KOPT-K1 (cell line): Measurements from ENCODE around the gene POLH.
"Not testable (repeated sequence)": the region's sequence is repeated elsewhere in the genome, so short reads cannot be mapped to it uniquely, and the experiment has no call there.

Experiments
- H3K27ac ChIP-seq: fragments of 200-600 bp; sonication (generic); 2 replicates; pipeline ENCODE4 v1.5.1; 2016; ENCODE audit warnings: antibody characterized with exemption, mild to moderate bottlenecking, low read depth, low read length; ENCODE audit not compliant: poor library complexity, severe bottlenecking
- H3K36me3 ChIP-seq: fragments of 200-600 bp; sonication (generic); 2 replicates; pipeline ENCODE4 v1.5.1; 2017; ENCODE audit warnings: antibody characterized with exemption, mild to moderate bottlenecking, low read length, moderate library complexity; ENCODE audit not compliant: insufficient read depth
- H3K9me3 ChIP-seq: fragments of 200-600 bp; sonication (generic); 2 replicates; pipeline ENCODE4 v1.5.1; 2017; ENCODE audit warnings: antibody characterized with exemption, low read length, mild to moderate bottlenecking; ENCODE audit not compliant: insufficient read depth, poor library complexity, severe bottlenecking

Gene POLH

DNA sequence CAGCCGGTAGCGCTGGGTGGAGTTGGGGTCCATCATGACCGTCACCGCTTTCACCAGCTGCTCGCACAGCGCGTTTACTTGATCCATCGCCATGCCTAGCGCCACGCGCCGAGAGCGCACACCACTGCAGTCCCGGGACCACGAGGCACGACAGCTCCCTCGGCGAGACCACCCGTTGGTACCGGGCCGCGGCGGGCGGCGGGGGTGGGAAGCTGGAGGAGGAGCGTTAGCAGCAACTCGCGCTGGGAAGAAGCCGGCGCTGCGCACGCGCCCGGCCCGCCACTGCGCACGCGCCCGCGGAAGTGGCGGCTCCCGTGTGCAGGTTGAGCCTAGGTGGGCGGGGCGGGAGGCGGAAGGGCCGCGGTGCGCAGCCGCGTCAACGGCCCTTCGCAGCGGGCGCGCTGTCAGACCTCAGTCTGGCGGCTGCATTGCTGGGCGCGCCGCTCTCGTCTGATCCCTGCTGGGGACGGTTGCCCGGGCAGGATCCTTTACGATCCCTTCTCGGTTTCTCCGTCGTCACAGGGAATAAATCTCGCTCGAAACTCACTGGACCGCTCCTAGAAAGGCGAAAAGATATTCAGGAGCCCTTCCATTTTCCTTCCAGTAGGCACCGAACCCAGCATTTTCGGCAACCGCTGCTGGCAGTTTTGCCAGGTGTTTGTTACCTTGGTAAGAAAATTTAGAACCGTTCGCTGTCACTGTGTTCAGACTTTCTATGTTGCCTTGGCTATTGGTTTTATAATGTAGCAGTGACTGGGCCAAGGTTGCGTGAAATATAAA is at the start of gene POLH, which contains the start of gene XPO5:
POLH (plus strand) TSS at position 414 of the 780 bp plus-strand sequence. CDS start 6,135 bp downstream, outside the sequence.
XPO5 (minus strand) TSS at position 267 of the 780 bp plus-strand sequence; CDS start at position 93, 174 bp downstream.
- Histone ChIP-seq H3K9me3 (no peaks in the 10 kb centered on the region), H3K27ac (peak within 1 kb of the TSS; percentile 86), H3K36me3 (peaks cover 34% of the 10 kb centered on the region)

DNA sequence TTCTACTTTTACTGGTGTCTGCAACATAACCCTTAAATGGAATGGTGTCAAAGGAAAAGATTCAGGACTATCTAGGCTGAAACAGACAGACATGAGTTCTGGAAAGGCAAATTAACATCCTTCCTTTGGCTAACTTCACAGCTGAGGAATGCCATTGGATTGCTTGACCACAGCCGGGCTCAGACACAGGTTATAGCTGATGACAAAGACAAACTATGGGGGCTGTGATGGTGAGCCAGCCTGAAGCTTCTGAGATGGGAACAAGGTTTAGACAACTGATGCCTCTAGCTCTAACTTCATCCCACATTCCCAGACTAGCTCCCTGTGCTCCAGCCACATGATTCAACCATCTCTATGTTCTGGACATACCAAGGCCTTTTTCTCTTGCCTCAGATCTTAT is 43.8 kb upstream of the POLH start:
- H3K36me3 ChIP-seq = peaks cover 99% of the 10 kb centered on the region
- no peak overlapping the region for H3K27ac ChIP-seq
- H3K9me3 ChIP-seq = no peaks in the 10 kb centered on the region

- H3K27ac ChIP-seq, H3K9me3 ChIP-seq: not testable (repeated sequence)
- H3K36me3 ChIP-seq = peaks cover 99% of the 10 kb centered on the region
Measured at GRCh38 chr6:43538986-43539385, 37.0 kb upstream of the POLH start.

DNA sequence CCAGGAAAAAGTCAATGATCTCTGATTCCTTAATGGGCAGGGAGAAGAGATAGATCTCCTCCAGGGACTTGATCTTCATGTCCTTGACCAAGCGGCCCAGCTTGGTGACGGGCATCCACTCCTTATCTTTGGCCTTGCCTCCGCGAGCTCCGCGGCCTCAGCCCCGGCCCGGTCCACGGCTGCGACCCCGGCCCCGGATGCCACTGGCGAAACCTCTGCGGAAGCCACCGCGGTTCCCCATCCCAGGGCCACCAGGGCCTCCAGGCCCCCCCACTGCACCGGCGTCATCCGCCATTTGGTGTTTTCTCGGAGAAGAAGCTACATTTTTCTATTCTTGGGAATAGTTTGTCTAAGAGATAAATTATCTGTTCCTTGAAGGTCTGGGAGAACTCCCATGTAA is 36.6 kb upstream of the POLH start:
- H3K27ac ChIP-seq, H3K9me3 ChIP-seq: not testable (repeated sequence)
- H3K36me3 ChIP-seq = peaks cover 99% of the 10 kb centered on the region

DNA sequence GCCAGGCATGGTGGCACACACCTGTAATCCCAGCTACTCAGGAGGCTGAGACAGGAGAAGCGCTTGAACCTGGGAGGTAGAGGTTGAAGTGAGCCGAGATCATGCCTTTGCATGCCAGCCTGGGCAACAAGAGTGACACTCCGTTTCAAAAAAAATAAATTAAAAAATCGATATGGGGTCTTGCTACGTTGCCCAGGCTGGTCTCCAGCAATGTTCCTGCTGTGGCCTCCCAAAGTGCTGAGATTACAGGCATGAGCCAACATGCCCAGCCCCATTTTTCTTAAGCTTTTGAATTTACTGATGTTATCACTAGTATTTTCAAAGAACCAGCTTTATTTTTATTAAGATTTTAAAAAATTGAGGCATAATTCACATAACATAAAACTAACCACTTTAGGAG is 35.5 kb upstream of the POLH start:
- Histone ChIP-seq H3K27ac (no peak overlapping the region), H3K36me3 (peaks cover 98% of the 10 kb centered on the region), H3K9me3 (no peaks in the 10 kb centered on the region)

DNA sequence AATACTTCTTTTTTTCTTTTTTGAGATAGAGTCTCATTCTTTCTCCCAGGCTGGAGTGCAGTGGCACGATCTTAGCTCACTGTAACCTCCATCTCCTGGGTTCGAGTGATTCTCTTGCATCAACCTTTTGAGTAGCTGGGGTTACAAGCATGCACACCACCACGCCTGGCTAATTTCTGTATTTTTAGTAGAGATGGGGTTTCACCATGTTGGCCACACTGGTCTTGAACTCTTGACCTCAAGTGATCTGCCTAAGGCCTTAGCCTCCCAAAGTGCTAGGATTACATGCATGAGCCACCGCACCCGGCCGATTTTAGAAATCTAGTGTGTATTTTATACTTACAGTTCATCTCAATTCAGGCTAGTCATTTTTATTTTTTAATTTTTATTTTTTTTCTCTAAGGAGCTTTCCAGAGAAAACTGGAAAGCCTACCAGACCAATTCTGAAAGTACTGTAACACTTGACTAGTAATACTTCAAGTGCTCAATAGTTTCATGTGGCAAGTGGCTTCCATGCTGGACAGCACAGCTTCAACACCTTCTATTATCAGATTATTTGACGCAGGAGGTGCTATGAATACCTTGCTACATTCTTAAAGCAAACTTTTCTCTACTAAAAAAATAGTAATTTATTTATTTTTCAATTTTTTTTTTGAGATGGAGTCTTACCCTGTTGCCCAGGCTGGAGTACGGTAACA is 34.1 kb upstream of the POLH start:
- Histone ChIP-seq H3K9me3 (no peaks in the 10 kb centered on the region), H3K27ac (no peak overlapping the region), H3K36me3 (peaks cover 99% of the 10 kb centered on the region)

DNA sequence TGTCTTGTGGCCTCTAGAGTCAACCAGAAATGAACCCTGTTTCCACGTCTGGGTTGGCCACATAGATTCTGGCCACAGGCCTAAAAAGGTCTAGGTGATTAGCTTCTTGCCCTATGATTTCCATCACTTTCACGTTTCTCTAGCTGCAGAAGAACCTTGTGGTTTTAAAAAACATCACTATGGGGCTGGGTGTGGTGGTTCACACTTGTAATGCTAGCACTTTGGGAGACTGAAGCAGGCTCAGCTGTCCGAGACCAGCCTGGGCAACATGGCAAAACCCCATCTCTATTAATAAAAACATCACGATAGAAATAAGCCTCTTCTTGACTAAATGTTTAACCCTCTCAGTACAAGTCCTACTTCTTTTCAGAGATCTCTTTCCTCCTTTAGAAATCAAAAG is 31.5 kb upstream of the POLH start:
- no peak overlapping the region for H3K27ac ChIP-seq
- no peaks in the 10 kb centered on the region for H3K9me3 ChIP-seq
- peaks cover 99% of the 10 kb centered on the region for H3K36me3 ChIP-seq

- Histone ChIP-seq H3K27ac (no peak overlapping the region), H3K9me3 (no peaks in the 10 kb centered on the region), H3K36me3 (peaks cover 99% of the 10 kb centered on the region)
Measured at GRCh38 chr6:43547222-43547621, 28.8 kb upstream of the POLH start.

DNA sequence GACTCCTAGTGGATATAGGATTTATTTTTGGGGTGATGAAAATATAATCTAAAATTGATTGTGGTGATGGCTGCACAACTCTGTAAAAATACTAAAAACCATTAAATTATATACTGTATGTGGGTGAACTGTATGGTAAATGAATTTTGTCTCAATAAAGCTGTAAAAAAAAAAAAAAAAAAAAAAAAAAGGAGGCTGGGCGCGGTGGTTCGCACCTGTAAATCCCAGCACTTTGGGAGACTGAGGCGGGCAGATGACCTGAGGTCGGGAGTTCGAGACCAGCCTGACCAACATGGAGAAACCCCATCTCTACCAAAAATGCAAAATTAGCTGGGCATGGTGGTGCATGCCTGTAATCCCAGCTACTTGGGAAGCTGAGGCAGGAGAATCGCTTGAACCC is 18.4 kb upstream of the POLH start:
- H3K9me3 ChIP-seq = not testable (repeated sequence)

GRCh38 chr6:43559328-43559727 is 16.7 kb upstream of the POLH start:
- Histone ChIP-seq H3K36me3 (peaks cover 100% of the 10 kb centered on the region), H3K9me3 (no peaks in the 10 kb centered on the region), H3K27ac (no peak overlapping the region)

More for the DNA sequence above, 18.4 kb upstream of the POLH start:
- H3K27ac ChIP-seq = not testable (repeated sequence)
- H3K36me3 ChIP-seq = peaks cover 100% of the 10 kb centered on the region

GRCh38 chr6:43570876-43571441 is 5.0 kb upstream of the POLH start:
- Histone ChIP-seq H3K9me3 (no peaks in the 10 kb centered on the region), H3K36me3 (peaks cover 76% of the 10 kb centered on the region), H3K27ac (no peak overlapping the region)

DNA sequence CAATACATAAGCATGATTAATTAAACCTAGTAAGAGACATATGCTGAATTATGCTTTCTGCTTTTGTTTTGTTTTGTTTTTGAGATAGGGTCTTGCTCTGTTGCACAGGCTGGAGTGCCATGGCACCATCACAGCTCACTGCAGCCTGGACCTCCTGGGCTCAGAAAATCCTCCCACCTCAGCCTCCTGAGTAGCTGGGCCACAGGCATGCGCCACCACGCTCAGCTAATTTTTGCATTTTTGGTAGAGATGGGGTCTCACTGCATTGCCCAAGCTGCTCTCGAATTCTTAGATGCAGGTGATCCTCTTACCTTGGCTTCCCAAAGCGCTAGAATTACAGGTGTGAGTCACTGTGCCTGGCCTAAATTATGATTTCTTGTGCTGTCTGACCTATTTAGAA is 4.0 kb upstream of the POLH start:
- no peak overlapping the region for H3K27ac ChIP-seq
- H3K9me3 ChIP-seq = no peaks in the 10 kb centered on the region
- H3K36me3 ChIP-seq = peaks cover 66% of the 10 kb centered on the region

DNA sequence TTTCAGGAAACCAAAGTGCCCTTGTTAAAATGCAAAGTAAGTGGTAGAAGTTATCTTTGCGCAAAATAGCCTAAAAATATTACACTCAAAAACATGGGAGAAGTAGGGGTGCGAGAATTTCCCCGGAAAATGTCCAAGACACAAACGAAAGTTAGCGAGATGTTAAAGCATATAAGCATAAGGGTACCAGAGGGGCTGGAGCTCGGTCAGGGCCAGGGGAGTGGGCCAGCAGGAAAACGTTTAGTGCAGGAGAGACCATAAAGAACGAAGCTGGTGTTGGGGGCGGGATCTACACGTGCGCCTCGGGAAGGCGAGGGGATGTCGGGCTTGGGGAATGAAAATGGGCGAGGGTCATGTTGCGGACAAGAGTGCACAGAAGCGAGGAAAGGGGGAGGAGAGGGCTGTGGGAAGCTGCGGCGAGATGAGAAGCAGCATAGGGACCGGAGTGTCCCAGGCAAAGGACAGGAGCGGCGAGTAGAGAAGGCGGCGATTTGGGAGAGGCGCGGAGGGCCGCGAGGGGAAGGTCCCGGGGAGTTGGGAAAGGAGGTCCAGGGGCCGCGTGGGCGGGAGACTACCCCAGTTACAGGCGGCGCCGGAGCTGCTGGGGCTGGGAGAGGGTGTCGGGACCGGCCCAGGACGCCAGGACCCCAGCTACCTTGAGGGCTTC is 747 bp upstream of the POLH start:
- H3K27ac ChIP-seq = peak overlapping the region; percentile 86
- peaks cover 42% of the 10 kb centered on the region for H3K36me3 ChIP-seq
- no peaks in the 10 kb centered on the region for H3K9me3 ChIP-seq

- Histone ChIP-seq H3K9me3 (no peaks in the 10 kb centered on the region), H3K36me3 (peaks cover 29% of the 10 kb centered on the region), H3K27ac (no peak overlapping the region)
Measured at GRCh38 chr6:43578748-43579147, 2.8 kb downstream of the POLH start.

DNA sequence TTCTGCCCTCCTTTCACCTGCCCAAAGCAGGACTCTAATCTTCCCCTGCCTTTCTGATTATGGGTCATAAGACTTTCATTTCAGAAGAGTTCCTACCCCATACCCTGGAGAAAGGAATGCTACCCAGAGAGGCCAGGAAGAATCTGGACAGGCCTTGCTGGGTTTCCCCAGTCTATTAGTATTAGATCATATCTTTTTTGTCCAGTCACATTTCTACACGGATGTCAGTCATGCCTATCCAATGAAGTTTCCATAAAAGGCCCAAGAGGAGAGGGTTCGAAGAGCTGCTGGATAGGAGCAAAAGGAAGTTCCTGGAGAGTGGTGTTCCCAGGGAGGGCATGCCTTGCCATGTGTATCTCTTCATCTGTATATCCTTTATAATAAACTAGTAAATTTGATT is 3.2 kb downstream of the POLH start:
- Histone ChIP-seq H3K9me3 (no peaks in the 10 kb centered on the region), H3K36me3 (peaks cover 33% of the 10 kb centered on the region), H3K27ac (no peak overlapping the region)
